NB4 (cell line): Measurements from ENCODE around the gene TAF9.

ENCODE experiments used
- DNase-seq: peaks from one replicate; pipeline ENCODE4 v3.0.0; 2010; ENCODE audit warnings: low read depth
- H3K4me3 ChIP-seq: one replicate; pipeline ENCODE4 v1.5.1; 2011; ENCODE audit warnings: mild to moderate bottlenecking, low read depth, low read length, moderate library complexity
- MYC ChIP-seq: IDR thresholded peaks from 2 replicates; pipeline ENCODE4 v1.6.1; 2011; ENCODE audit warnings: low read depth, low read length
- POLR2A ChIP-seq: IDR thresholded peaks from 2 replicates; pipeline ENCODE4 v1.6.1; 2011; ENCODE audit warnings: mild to moderate bottlenecking; ENCODE audit not compliant: insufficient read length; ENCODE audit errors: extremely low read depth
- TF ChIP-seq, protein P1 (sequence below): IDR thresholded peaks from one replicate; pipeline ENCODE4 v1.5.1; 2012; ENCODE audit warnings: low read depth, low read length
- TF ChIP-seq, protein P2 (sequence below): IDR thresholded peaks from 2 replicates; pipeline ENCODE4 v1.6.1; 2011; ENCODE audit warnings: low read depth, low read length

The TAF9 gene

DNA sequence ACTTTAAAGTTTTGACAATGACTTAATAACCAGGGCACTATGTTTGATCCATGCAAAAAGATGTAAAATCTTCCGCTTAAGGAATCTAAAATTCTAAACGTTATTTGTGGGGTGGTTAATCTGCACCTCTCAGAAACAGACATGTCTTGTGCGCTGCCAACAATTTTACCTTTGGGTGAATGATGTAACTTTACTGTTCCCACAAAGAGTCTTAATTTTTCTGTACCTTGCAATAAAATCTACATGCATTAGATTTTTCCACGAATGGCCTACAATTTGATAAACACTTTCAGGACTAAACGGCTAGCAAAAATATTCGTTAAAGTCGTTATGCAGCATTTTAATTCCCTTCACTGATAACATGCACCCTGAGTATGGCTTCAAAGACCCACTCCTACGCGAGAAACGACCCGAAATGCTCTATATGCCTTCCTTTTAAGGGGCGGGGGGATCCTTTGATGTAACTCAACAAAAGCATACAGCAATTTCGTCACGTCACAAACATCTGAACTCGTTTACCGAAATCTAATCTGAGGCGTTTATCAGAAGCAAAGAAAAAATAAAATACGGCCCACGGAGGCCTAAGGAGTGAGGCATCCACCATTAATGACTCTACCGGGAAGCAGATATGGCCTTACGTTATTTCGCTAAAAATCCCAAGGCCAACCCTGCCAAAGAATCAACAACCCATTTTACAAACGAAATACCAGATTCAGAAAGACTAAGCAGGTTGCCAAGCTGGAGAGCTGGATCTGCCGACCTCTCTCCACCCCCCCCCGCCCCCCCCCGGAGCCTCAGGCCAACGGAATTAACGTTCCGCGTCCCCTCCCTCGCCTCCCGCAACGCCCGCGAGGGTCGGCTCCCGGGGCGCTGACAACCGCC lies 621 bp downstream of the TAF9 start:
- H3K4me3 ChIP-seq: peak overlapping the region; percentile 82
- DNase-seq: peak; percentile 62

DNA sequence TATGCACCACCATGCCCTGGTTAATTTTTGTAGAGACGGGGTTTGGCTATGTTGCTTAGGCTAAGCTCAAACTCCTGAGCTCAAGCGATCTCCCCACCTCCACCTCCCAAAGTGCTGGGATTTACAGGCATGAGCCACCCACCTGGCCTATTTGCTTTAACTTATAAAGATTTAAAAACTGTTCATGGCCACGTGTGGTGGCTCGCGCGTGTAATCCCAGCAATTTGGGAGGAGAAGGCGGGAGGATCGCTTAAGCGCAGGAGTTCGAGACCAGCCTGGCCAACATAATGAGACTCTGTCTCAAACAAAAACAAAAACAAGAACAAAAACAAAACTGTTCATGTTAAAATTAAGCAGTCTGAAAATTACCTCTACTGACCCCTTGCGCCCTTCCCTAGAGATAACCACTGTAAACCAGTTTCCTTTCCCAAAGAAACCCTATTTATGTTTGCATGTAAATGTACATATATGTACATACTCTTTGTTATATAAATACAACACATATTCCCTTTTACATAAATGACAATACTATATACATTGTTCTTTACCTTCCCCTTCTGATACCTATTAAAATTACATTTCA lies 1.5 kb downstream of the TAF9 start:
- TF ChIP-seq, protein P1, sequence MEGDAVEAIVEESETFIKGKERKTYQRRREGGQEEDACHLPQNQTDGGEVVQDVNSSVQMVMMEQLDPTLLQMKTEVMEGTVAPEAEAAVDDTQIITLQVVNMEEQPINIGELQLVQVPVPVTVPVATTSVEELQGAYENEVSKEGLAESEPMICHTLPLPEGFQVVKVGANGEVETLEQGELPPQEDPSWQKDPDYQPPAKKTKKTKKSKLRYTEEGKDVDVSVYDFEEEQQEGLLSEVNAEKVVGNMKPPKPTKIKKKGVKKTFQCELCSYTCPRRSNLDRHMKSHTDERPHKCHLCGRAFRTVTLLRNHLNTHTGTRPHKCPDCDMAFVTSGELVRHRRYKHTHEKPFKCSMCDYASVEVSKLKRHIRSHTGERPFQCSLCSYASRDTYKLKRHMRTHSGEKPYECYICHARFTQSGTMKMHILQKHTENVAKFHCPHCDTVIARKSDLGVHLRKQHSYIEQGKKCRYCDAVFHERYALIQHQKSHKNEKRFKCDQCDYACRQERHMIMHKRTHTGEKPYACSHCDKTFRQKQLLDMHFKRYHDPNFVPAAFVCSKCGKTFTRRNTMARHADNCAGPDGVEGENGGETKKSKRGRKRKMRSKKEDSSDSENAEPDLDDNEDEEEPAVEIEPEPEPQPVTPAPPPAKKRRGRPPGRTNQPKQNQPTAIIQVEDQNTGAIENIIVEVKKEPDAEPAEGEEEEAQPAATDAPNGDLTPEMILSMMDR: no peak
- TF ChIP-seq, protein P2, sequence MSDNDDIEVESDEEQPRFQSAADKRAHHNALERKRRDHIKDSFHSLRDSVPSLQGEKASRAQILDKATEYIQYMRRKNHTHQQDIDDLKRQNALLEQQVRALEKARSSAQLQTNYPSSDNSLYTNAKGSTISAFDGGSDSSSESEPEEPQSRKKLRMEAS: no peak
- DNase-seq: peak; percentile 24
- H3K4me3 ChIP-seq: peak overlapping the region; percentile 82

More for the DNA sequence above, 621 bp downstream of the TAF9 start:
- TF ChIP-seq, protein P2: no peak
- TF ChIP-seq, protein P1: no peak
- TF ChIP-seq MYC (no peak), POLR2A (no peak)

DNA sequence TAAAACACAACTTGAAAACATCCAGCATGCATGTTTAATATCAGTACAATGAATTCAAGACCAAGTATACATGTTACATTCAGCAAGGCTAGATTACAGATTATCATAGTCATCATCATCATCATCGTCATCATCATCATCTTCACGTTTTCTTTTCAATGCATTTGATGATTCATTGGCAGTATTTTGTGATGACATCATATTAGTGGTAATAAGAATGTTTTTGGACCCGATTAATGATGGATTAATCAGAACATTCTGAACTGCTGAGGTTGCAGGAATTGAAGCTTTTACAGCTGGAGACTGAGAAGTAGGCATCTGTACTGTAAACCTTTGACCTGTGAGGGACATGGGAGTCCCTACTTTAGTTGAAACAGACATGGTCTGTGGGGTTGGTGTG lies 4.5 kb downstream of the TAF9 start:
- TF ChIP-seq MYC (no peak), POLR2A (no peak)
- TF ChIP-seq, protein P1: no peak
- TF ChIP-seq, protein P2: no peak
- peak; percentile 5 for DNase-seq
- no peak overlapping the region for H3K4me3 ChIP-seq

DNA sequence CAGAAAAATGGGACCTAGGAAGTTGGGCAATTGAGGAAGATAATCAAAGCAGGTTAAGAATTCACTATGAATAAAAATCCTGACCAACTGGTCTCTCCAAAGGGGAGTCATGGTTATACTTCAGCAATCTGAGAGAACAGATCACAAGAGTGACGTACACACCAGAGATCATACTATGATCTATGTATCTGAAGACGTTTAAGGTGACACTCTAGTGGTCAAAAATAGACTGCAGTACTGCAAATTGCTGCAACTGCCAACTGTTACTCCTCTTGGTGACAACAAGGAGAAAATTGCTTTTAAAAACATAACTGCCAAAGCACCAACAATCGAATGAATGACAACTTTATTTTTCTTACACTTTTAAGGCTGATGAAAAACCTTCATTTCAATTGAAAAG lies 4.9 kb downstream of the TAF9 start:
- peak; percentile 59 for DNase-seq
- H3K4me3 ChIP-seq: no peak overlapping the region
- TF ChIP-seq, protein P1: no peak
- TF ChIP-seq POLR2A: no peak

DNA sequence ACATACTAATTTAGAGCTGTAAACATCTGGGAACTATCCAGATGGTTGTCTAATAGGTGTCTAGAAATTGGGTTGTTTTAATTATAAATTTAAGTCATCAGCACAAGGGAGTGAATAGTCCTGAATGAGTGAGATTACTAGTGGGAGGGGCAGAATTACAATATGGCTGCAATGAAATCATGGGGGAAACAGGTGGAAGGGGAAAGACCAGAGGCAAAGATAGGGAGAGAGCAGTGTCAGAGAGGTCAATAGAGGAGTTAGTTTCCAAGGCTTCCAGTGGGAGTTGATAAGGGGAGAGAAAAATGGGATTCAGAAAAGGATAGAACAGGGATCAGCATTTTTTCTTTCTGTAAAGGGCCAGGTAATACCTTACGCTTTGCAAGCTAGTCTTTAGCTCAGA lies 8.9 kb downstream of the TAF9 start:
- no peak for DNase-seq
- H3K4me3 ChIP-seq: no peak overlapping the region
- TF ChIP-seq MYC (no peak), POLR2A (no peak)
- TF ChIP-seq, protein P2: no peak
- TF ChIP-seq, protein P1: no peak
